SW 1271 (cell line): ENCODE measurements around the gene CSPG5.

Experiments used
- DNase-seq, 2 experiments: peaks; one replicate each; lab custom pipeline; 2025; lab: John Stamatoyannopoulos, UW

CSPG5 gene

GRCh38 chr3:47588053-47588452 is 9.4 kb upstream of the CSPG5 start:
- no peak for DNase-seq

GRCh38 chr3:47586746-47587145 is 8.1 kb upstream of the CSPG5 start:
- no peak for DNase-seq

- DNase-seq = no peak
Observed at GRCh38 chr3:47583320-47584075, 4.8 kb upstream of the CSPG5 start.

GRCh38 chr3:47581835-47582234 is 3.2 kb upstream of the CSPG5 start:
- DNase-seq = no peak

- DNase-seq = no peak
Observed at GRCh38 chr3:47581422-47581821, 2.8 kb upstream of the CSPG5 start.

- DNase-seq = no peak
Observed at GRCh38 chr3:47580481-47580880, 1.8 kb upstream of the CSPG5 start.

- no peak for DNase-seq
Observed at GRCh38 chr3:47579875-47580274, 1.2 kb upstream of the CSPG5 start.

- peak in 1 of 2 experiments; percentile 12 for DNase-seq
Observed at GRCh38 chr3:47578119-47578632, 489 bp downstream of the CSPG5 start.

- no peak for DNase-seq
Observed at GRCh38 chr3:47577583-47578118, 1.0 kb downstream of the CSPG5 start.

- no peak for DNase-seq
Observed at GRCh38 chr3:47573190-47574172, 5.2 kb downstream of the CSPG5 start.

- DNase-seq = no peak
Observed at GRCh38 chr3:47571391-47572175, 7.1 kb downstream of the CSPG5 start.

GRCh38 chr3:47568901-47569300 is 9.8 kb downstream of the CSPG5 start:
- no peak for DNase-seq

- no peak for DNase-seq
Observed at GRCh38 chr3:47567149-47567548, 11.5 kb downstream of the CSPG5 start.

- DNase-seq = no peak
Observed at GRCh38 chr3:47566667-47567066, 12.0 kb downstream of the CSPG5 start.

- no peak for DNase-seq
Observed at GRCh38 chr3:47565734-47566550, 12.7 kb downstream of the CSPG5 start.

- DNase-seq = no peak
Observed at GRCh38 chr3:47556351-47556750, 22.3 kb downstream of the CSPG5 start.

GRCh38 chr3:47554335-47554734 is 24.3 kb downstream of the CSPG5 start:
- DNase-seq = no peak

GRCh38 chr3:47553407-47553806 is 25.3 kb downstream of the CSPG5 start:
- no peak for DNase-seq

- DNase-seq = no peak
Observed at GRCh38 chr3:47542471-47543173, 36.0 kb downstream of the CSPG5 start.

GRCh38 chr3:47541583-47542108 is 37.0 kb downstream of the CSPG5 start:
- no peak for DNase-seq
